LHCN-M2 (cell line): ENCODE measurements around the gene DAZAP2. TPM values are rescaled to one million over a fixed set of nuclear protein-coding genes. Genes with fewer than 3 reads are reported as not detected.
"Not testable (repeated sequence)": the region's sequence is repeated elsewhere in the genome, so short reads cannot be mapped to it uniquely, and the experiment has no call there.

Experiments
- DNase-seq: peaks from one replicate; pipeline ENCODE4 v3.0.0-alpha.2; 2012; ENCODE audit warnings: low read depth
- total RNA-seq: library from RNA; depleted of rRNA; stranded (reverse); fragments of >200 nt; gene quantifications from 2 replicates; pipeline ENCODE4 v1.2.3, GENCODE V29; 2014

The DAZAP2 gene
- total RNA-seq, 1 experiment from 2014 or later: 195 TPM

GRCh38 chr12:51217133-51217967 is 21.3 kb upstream of the DAZAP2 start:
- DNase-seq: peak; percentile 39

- DNase-seq: peak; percentile 76
Observed at GRCh38 chr12:51217968-51218606, 20.5 kb upstream of the DAZAP2 start, which contains the start of gene POU6F1. Gene POU6F1, minus strand, starts transcription at chr12:51218062. Its CDS starts 11,226 bp downstream, at chr12:51206836.

- no peak for DNase-seq
Observed at GRCh38 chr12:51218607-51219161, 19.9 kb upstream of the DAZAP2 start.

GRCh38 chr12:51219322-51219721 is 19.3 kb upstream of the DAZAP2 start:
- DNase-seq: no peak

GRCh38 chr12:51219857-51220256 is 18.8 kb upstream of the DAZAP2 start:
- not testable (repeated sequence) for DNase-seq

GRCh38 chr12:51222461-51222860 is 16.2 kb upstream of the DAZAP2 start:
- DNase-seq: no peak

GRCh38 chr12:51224625-51225024 is 14.0 kb upstream of the DAZAP2 start:
- DNase-seq: no peak

- DNase-seq: no peak
Observed at GRCh38 chr12:51225234-51225633, 13.4 kb upstream of the DAZAP2 start.

- no peak for DNase-seq
Observed at GRCh38 chr12:51225771-51226170, 12.9 kb upstream of the DAZAP2 start.

GRCh38 chr12:51227112-51227511 is 11.5 kb upstream of the DAZAP2 start:
- DNase-seq: not testable (repeated sequence)

GRCh38 chr12:51227962-51228361 is 10.7 kb upstream of the DAZAP2 start:
- no peak for DNase-seq

- DNase-seq: no peak
Observed at GRCh38 chr12:51229116-51229809, 9.4 kb upstream of the DAZAP2 start.

- DNase-seq: no peak
Observed at GRCh38 chr12:51232642-51233041, 6.0 kb upstream of the DAZAP2 start.

GRCh38 chr12:51234530-51234929 is 4.1 kb upstream of the DAZAP2 start:
- no peak for DNase-seq

- no peak for DNase-seq
Observed at GRCh38 chr12:51238037-51238509, 553 bp upstream of the DAZAP2 start.

- no peak for DNase-seq
Observed at GRCh38 chr12:51240971-51241370, 2.3 kb downstream of the DAZAP2 start.

- no peak for DNase-seq
Observed at GRCh38 chr12:51242120-51242519, 3.5 kb downstream of the DAZAP2 start.

GRCh38 chr12:51242876-51243275 is 4.2 kb downstream of the DAZAP2 start:
- DNase-seq: no peak

GRCh38 chr12:51244269-51244668 is 5.6 kb downstream of the DAZAP2 start:
- no peak for DNase-seq

- no peak for DNase-seq
Observed at GRCh38 chr12:51245476-51246253, 7.0 kb downstream of the DAZAP2 start.

- DNase-seq: no peak
Observed at GRCh38 chr12:51246254-51246853, 7.7 kb downstream of the DAZAP2 start.
